AG08396 (cell line): Measurements from ENCODE around the gene PLAC9.
A peak's percentile ranks its signal among the peaks of the same experiment; 100 is the strongest.

Source experiments
- DNase-seq: peaks from one replicate; pipeline ENCODE4 v3.0.0; 2012; ENCODE audit warnings: low spot score, mixed read lengths

Gene PLAC9

GRCh38 chr10:80139265-80139664 is 6.7 kb downstream of the PLAC9 start:
- DNase-seq: no peak

- no peak for DNase-seq
Measured at GRCh38 chr10:80140251-80140650, 7.7 kb downstream of the PLAC9 start.

- DNase-seq: no peak
Measured at GRCh38 chr10:80141696-80142460, 9.3 kb downstream of the PLAC9 start.

GRCh38 chr10:80144067-80144695 is 11.7 kb downstream of the PLAC9 start:
- no peak for DNase-seq

GRCh38 chr10:80144696-80145131 is 12.2 kb downstream of the PLAC9 start:
- DNase-seq: no peak

- peak; percentile 51 for DNase-seq
Measured at GRCh38 chr10:80145406-80146308, 13.1 kb downstream of the PLAC9 start.

GRCh38 chr10:80146918-80147317 is 14.4 kb downstream of the PLAC9 start:
- no peak for DNase-seq

- no peak for DNase-seq
Measured at GRCh38 chr10:80148166-80148805, 15.8 kb downstream of the PLAC9 start.

GRCh38 chr10:80149123-80149522 is 16.6 kb downstream of the PLAC9 start:
- DNase-seq: no peak

- DNase-seq: no peak
Measured at GRCh38 chr10:80150172-80150571, 17.6 kb downstream of the PLAC9 start.

GRCh38 chr10:80152820-80153219 is 20.3 kb downstream of the PLAC9 start:
- no peak for DNase-seq

- DNase-seq: no peak
Measured at GRCh38 chr10:80153460-80153859, 20.9 kb downstream of the PLAC9 start.

GRCh38 chr10:80154626-80154977 is 22.1 kb downstream of the PLAC9 start:
- no peak for DNase-seq

GRCh38 chr10:80154978-80155695 is 22.6 kb downstream of the PLAC9 start:
- DNase-seq: peak; percentile 82

GRCh38 chr10:80155696-80156215 is 23.2 kb downstream of the PLAC9 start:
- no peak for DNase-seq

GRCh38 chr10:80156216-80156615 is 23.7 kb downstream of the PLAC9 start:
- no peak for DNase-seq

GRCh38 chr10:80157561-80157960 is 25.0 kb downstream of the PLAC9 start:
- no peak for DNase-seq

- DNase-seq: no peak
Measured at GRCh38 chr10:80158126-80158525, 25.6 kb downstream of the PLAC9 start.

- peak; percentile 83 for DNase-seq
Measured at GRCh38 chr10:80158598-80159127, 26.1 kb downstream of the PLAC9 start.

- DNase-seq: no peak
Measured at GRCh38 chr10:80159166-80159873, 26.8 kb downstream of the PLAC9 start.
